VCaP (cell line): ENCODE measurements around the gene NRIP2.

Experiments
- H3K27ac ChIP-seq: fragments of 450-650 bp; 2 replicates; pipeline ENCODE4 v1.5.1; 2017
- CTCF ChIP-seq: fragments of 450-650 bp; conservative IDR thresholded peaks from 2 replicates; pipeline ENCODE4 v1.5.1; 2017; ENCODE audit warnings: mild to moderate bottlenecking, moderate library complexity

The NRIP2 gene

GRCh38 chr12:2794191-2794735 lies 40.6 kb downstream of the NRIP2 start:
- H3K27ac ChIP-seq: peak overlapping the region; percentile 97
- no peak for TF ChIP-seq CTCF

DNA sequence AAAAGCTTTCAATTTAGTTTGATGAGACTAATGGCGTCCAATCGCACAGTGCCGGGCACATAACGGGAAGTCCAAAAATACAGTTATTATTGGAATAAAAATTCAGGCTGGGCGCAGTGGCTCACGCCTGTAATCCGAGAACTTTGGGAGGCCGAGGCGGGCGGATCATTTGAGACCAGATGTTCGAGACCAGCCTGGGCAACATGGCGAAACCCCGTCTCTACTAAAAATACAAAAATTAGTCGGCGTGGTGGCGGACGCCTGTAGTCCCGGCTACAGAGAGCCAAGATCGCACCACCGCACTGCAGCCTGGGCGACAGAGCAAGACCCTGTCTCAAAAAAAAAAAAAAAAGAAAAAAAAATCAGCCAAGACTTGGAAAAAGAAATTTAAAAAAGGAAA lies 41.3 kb downstream of the NRIP2 start:
- TF ChIP-seq CTCF: no peak

GRCh38 chr12:2792671-2793500 lies 41.9 kb downstream of the NRIP2 start:
- H3K27ac ChIP-seq: no peak overlapping the region

More for the DNA sequence above, 41.3 kb downstream of the NRIP2 start:
- no peak overlapping the region for H3K27ac ChIP-seq

DNA sequence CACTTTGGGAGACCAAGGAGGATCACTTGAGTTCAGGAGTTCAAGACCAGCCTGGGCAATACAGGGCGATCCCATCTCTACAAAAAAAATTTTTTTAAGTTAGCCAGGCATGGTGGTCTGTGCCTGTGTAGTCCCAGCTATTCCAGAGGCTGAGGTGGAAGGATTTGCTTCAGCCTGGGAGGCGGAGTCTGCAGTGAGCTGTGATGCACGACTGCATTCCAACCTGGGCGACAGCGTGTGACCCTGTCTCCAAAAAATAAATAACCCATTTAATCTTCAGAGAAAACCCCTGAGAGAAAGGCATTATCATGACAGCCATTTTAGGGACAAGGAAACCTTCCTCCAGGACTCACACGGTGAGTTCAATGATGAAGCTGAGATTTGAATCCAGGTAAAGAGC lies 43.7 kb downstream of the NRIP2 start:
- no peak for TF ChIP-seq CTCF
- no peak overlapping the region for H3K27ac ChIP-seq

More at GRCh38 chr12:2792671-2793500, 41.9 kb downstream of the NRIP2 start:
- TF ChIP-seq CTCF: no peak

DNA sequence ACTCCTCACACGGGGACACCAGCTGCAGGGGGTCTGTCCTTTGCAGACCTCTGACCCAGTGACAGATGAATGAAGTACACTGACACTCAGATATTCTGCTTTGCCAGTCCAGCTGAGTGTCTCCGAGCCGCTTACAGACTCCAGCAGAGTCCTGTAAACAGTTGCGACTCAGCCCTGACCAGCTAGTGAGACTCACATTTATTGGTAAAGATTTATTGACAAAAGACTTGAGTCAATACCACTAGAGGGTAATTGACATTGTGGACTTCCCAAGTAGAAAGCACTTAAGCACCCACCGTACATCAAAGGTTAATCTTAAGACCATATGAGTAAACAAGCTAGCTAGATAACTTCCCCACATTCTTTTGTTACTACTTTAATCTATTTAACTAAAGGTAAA lies 49.8 kb downstream of the NRIP2 start:
- H3K27ac ChIP-seq: peak overlapping the region; percentile 80
- TF ChIP-seq CTCF: no peak

DNA sequence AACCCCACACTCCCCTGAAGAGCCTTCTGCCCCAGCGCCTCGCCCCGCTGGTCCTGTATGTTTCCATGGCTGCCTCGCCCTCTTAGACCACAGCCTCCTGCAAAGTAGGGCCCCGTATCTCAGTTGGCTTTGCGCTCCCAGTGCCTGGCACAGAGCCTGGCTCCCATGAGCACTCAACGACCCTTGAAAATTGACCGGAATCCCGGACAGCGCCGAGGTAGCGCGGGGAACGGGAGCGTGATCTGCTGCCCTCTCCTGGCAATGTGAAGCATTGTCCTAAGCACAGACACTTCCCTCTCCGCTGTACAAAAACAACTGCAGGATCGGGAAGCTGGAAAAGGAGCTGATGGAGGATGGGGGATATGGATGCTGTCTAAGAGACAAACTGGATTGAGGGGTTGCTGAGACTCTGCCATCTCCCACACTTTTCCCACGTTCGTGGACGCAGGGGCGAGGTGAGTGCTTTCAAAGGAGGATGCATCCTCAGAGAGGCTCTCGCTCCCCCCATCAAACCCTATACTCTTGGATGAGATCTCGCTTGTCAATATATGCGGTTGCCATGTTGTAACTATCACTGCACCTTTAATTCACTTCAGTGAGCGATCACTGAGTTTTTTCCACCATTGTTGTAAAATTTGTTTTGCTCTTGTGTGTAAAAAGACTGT lies 50.8 kb downstream of the NRIP2 start:
- TF ChIP-seq CTCF: peak; percentile 97
- H3K27ac ChIP-seq: peak overlapping the region; percentile 80

DNA sequence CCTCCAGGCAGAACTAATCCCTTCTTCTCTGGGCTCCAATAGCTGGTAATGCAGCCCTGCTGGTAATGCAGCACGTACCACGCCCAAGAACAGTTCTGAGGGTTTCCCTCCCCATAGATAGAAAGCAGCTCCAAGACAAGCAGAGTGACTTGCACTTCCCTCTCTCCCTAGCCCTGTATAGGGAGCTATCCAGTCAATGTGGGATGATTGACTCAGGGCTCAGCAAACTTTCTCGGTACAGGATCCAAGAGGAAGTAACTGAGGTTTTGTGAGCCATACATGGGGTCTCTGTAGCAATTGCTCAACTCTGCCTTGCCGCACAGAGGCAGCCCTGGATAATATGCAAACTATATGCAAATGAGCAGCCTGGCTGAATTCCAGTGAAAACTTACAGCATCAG lies 55.6 kb downstream of the NRIP2 start:
- TF ChIP-seq CTCF: no peak
- H3K27ac ChIP-seq: no peak overlapping the region
